Neural cell (in vitro differentiated cells): ENCODE results near the gene TRAPPC5. TPM values are rescaled to one million over a fixed set of nuclear protein-coding genes. Genes with fewer than 3 reads are reported as not detected.

Experiments
- H2AFZ ChIP-seq: fragments of 200-600, 300-800 bp; sonication (generic), shearing (Covaris generic); 2 replicates; pipeline ENCODE4 v1.6.0; 2014; ENCODE audit warnings: low read depth, mild to moderate bottlenecking, antibody characterized with exemption, low read length, moderate library complexity
- H3F3A ChIP-seq: fragments of 200-600 bp; shearing (Covaris generic); 2 replicates; pipeline ENCODE4 v1.6.1; 2016; ENCODE audit warnings: mild to moderate bottlenecking, moderate library complexity, mixed read lengths, antibody characterized with exemption, low read length; ENCODE audit not compliant: insufficient read depth, poor library complexity, severe bottlenecking
- H3K27ac ChIP-seq: fragments of 200-600, 300-800 bp; sonication (generic), shearing (Covaris generic); 2 replicates; pipeline ENCODE4 v1.5.1; 2014; ENCODE audit warnings: mild to moderate bottlenecking, low read length, moderate library complexity
- H3K27me3 ChIP-seq: fragments of 300-800, 200-600 bp; sonication (generic), shearing (Covaris generic); 2 replicates; pipeline ENCODE4 v1.6.0; 2014; ENCODE audit warnings: mild to moderate bottlenecking, low read depth, low read length, moderate library complexity; ENCODE audit not compliant: insufficient read depth
- H3K36me3 ChIP-seq: fragments of 300-800, 200-600 bp; sonication (generic), shearing (Covaris generic); 2 replicates; pipeline ENCODE4 v1.5.1; 2014; ENCODE audit warnings: mild to moderate bottlenecking, antibody characterized with exemption, low read length, moderate library complexity; ENCODE audit not compliant: insufficient read depth
- H3K4me2 ChIP-seq: fragments of 300-800, 200-600 bp; sonication (generic), shearing (Covaris generic); 2 replicates; pipeline ENCODE4 v1.6.0; 2014; ENCODE audit warnings: mild to moderate bottlenecking, low read length
- H3K4me3 ChIP-seq: fragments of 300-800, 200-600 bp; sonication (generic), shearing (Covaris generic); 2 replicates; pipeline ENCODE4 v1.5.1; 2014; ENCODE audit warnings: mild to moderate bottlenecking, low read length, moderate library complexity
- H3K79me2 ChIP-seq: fragments of 200-600 bp; shearing (Covaris generic); replicated peaks from 2 replicates; pipeline ENCODE4 v1.6.0; 2014; ENCODE audit warnings: mild to moderate bottlenecking, low read length, moderate library complexity; ENCODE audit not compliant: insufficient read depth
- H3K9ac ChIP-seq: fragments of 300-800, 200-600 bp; sonication (generic), shearing (Covaris generic); 2 replicates; pipeline ENCODE4 v1.6.1; 2016; ENCODE audit warnings: mild to moderate bottlenecking, low read length, mixed read lengths
- H3K9me2 ChIP-seq: fragments of 200-600 bp; shearing (Covaris generic); 2 replicates; pipeline ENCODE4 v1.6.1; 2016; ENCODE audit warnings: mild to moderate bottlenecking, low read length, mixed read lengths; ENCODE audit not compliant: insufficient read depth
- H3K9me3 ChIP-seq: fragments of 200-600, 300-800 bp; sonication (generic), shearing (Covaris generic); 2 replicates; pipeline ENCODE4 v1.6.1; 2016; ENCODE audit warnings: mild to moderate bottlenecking, mixed run types, low read length, moderate library complexity, mixed read lengths
- H4K20me1 ChIP-seq: fragments of 200-600 bp; shearing (Covaris generic); 2 replicates; pipeline ENCODE4 v1.6.1; 2016; ENCODE audit warnings: mild to moderate bottlenecking, mixed run types; ENCODE audit not compliant: insufficient read depth
- EP300 ChIP-seq: fragments of 450-650 bp; conservative IDR thresholded peaks from 2 replicates; pipeline ENCODE4 v1.6.1; 2014; ENCODE audit warnings: antibody characterized with exemption, mild to moderate bottlenecking, moderate library complexity; ENCODE audit not compliant: poor library complexity, severe bottlenecking
- EZH2 ChIP-seq: fragments of 200-600, 300-800 bp; shearing (Covaris generic), sonication (generic); IDR thresholded peaks from 2 replicates; pipeline ENCODE4 v1.6.1; 2014; ENCODE audit warnings: antibody characterized with exemption, low read length, borderline replicate concordance, mild to moderate bottlenecking; ENCODE audit not compliant: insufficient read depth, poor library complexity, severe bottlenecking
- MXI1 ChIP-seq: fragments of 450-650 bp; conservative IDR thresholded peaks from 2 replicates; pipeline ENCODE4 v1.6.1; 2014; ENCODE audit warnings: antibody characterized with exemption, mild to moderate bottlenecking; ENCODE audit not compliant: poor library complexity, severe bottlenecking
- POLR2AphosphoS5 ChIP-seq: IDR thresholded peaks from 2 replicates; pipeline ENCODE4 v1.6.1; 2012
- RAD21 ChIP-seq: fragments of 450-650 bp; conservative IDR thresholded peaks from 2 replicates; pipeline ENCODE4 v1.6.1; 2014; ENCODE audit warnings: antibody characterized with exemption, mild to moderate bottlenecking, moderate library complexity
- SMC3 ChIP-seq: fragments of 450-650 bp; conservative IDR thresholded peaks from 2 replicates; pipeline ENCODE4 v1.6.1; 2014; ENCODE audit warnings: antibody characterized with exemption, mild to moderate bottlenecking, moderate library complexity; ENCODE audit not compliant: poor library complexity
- TAF1 ChIP-seq: IDR thresholded peaks from 2 replicates; pipeline ENCODE4 v1.6.1; 2012; ENCODE audit warnings: low read depth
- polyA minus RNA-seq: library from RNA; depleted of rRNA, polyadenylated mRNA; stranded (reverse); fragments of >200 nt; gene quantifications from 2 replicates; pipeline ENCODE4 v1.2.3, GENCODE V29; 2014
- polyA plus RNA-seq: library from polyadenylated mRNA; depleted of rRNA; stranded (reverse); fragments of >200 nt; gene quantifications from 2 replicates; pipeline ENCODE4 v1.2.3, GENCODE V29; 2014
- TF ChIP-seq, protein P1 (sequence below): fragments of 450-650 bp; IDR thresholded peaks from 2 replicates; pipeline ENCODE4 v1.5.1; 2014; ENCODE audit warnings: antibody characterized with exemption, mild to moderate bottlenecking, moderate library complexity; ENCODE audit not compliant: poor library complexity, severe bottlenecking
- TF ChIP-seq, protein P2 (sequence below): IDR thresholded peaks from 2 replicates; pipeline ENCODE4 v1.6.1; 2012; ENCODE audit warnings: borderline replicate concordance

TRAPPC5 gene
- polyA plus RNA-seq (88.5 and 113 TPM in 2 replicates), polyA minus RNA-seq (18.0 and 23.4 TPM in 2 replicates)

DNA sequence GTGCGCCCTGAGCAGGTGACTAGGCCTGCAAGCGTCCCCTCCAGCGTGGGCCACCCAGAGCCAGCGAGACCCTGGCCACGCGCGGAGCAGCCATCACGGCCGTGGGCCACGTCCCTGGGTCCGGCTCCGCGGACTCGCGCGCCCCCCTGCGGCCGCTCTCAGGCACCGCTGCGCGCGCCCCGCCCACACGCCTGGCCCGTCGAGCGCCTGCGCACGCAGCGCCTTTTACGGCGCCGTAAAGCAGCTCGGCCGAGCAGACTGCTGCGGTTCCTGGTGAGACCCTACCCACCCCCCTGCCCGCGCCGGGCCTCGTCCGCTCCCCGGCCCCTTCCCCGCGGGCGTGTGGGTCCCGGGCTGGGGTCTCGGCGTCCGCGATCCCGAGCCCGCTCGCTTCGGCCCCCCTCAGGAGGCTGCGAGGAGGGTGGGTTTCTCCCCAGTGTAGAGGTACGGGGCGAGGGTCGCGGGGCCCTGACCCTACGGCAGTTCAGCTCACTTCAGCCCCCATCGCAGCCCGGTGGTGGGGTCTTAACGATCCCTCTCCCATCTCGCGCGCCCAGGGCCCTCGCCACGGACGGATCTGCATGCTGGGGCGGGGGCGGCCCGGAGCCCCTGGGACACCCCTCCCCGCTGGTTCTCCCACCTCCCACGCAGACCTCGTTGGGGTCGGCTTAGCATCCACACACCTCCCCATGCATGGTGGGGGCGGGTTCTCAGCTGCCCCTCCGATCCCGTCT, at the start of gene TRAPPC5:
Gene TRAPPC5 (plus strand): TSS at position 228 of the 734 bp plus-strand sequence. CDS start 1,421 bp downstream, outside the sequence.
- H3K9me3 ChIP-seq, result no peaks in the 10 kb centered on the region
- peaks cover 8% of the 10 kb centered on the region for H3K79me2 ChIP-seq
- H3K36me3 ChIP-seq, result no peaks in the 10 kb centered on the region
- peak within 1 kb of the TSS; percentile 11 for H3K4me2 ChIP-seq
- TF ChIP-seq POLR2AphosphoS5, result peak; percentile 84
- TF ChIP-seq, protein P1, sequence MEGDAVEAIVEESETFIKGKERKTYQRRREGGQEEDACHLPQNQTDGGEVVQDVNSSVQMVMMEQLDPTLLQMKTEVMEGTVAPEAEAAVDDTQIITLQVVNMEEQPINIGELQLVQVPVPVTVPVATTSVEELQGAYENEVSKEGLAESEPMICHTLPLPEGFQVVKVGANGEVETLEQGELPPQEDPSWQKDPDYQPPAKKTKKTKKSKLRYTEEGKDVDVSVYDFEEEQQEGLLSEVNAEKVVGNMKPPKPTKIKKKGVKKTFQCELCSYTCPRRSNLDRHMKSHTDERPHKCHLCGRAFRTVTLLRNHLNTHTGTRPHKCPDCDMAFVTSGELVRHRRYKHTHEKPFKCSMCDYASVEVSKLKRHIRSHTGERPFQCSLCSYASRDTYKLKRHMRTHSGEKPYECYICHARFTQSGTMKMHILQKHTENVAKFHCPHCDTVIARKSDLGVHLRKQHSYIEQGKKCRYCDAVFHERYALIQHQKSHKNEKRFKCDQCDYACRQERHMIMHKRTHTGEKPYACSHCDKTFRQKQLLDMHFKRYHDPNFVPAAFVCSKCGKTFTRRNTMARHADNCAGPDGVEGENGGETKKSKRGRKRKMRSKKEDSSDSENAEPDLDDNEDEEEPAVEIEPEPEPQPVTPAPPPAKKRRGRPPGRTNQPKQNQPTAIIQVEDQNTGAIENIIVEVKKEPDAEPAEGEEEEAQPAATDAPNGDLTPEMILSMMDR, result peak; percentile 100
- peak; percentile 70 for TF ChIP-seq TAF1
- TF ChIP-seq EZH2, result no peak
- TF ChIP-seq EP300, result peak; percentile 68
- TF ChIP-seq, protein P2, sequence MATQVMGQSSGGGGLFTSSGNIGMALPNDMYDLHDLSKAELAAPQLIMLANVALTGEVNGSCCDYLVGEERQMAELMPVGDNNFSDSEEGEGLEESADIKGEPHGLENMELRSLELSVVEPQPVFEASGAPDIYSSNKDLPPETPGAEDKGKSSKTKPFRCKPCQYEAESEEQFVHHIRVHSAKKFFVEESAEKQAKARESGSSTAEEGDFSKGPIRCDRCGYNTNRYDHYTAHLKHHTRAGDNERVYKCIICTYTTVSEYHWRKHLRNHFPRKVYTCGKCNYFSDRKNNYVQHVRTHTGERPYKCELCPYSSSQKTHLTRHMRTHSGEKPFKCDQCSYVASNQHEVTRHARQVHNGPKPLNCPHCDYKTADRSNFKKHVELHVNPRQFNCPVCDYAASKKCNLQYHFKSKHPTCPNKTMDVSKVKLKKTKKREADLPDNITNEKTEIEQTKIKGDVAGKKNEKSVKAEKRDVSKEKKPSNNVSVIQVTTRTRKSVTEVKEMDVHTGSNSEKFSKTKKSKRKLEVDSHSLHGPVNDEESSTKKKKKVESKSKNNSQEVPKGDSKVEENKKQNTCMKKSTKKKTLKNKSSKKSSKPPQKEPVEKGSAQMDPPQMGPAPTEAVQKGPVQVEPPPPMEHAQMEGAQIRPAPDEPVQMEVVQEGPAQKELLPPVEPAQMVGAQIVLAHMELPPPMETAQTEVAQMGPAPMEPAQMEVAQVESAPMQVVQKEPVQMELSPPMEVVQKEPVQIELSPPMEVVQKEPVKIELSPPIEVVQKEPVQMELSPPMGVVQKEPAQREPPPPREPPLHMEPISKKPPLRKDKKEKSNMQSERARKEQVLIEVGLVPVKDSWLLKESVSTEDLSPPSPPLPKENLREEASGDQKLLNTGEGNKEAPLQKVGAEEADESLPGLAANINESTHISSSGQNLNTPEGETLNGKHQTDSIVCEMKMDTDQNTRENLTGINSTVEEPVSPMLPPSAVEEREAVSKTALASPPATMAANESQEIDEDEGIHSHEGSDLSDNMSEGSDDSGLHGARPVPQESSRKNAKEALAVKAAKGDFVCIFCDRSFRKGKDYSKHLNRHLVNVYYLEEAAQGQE, result peak; percentile 78
- TF ChIP-seq MXI1, result peak; percentile 73
- TF ChIP-seq RAD21, result peak; percentile 97
- TF ChIP-seq SMC3, result peak; percentile 92
- H2AFZ ChIP-seq, result peak within 1 kb of the TSS; percentile 56
- no peaks in the 10 kb centered on the region for H4K20me1 ChIP-seq
- no peaks in the 10 kb centered on the region for H3K27me3 ChIP-seq
- peak within 1 kb of the TSS; percentile 100 for H3K4me3 ChIP-seq
- H3F3A ChIP-seq, result no peaks in the 10 kb centered on the region
- H3K27ac ChIP-seq, result peak within 1 kb of the TSS; percentile 64
- H3K9ac ChIP-seq, result peak within 1 kb of the TSS; percentile 86
- no peaks in the 10 kb centered on the region for H3K9me2 ChIP-seq

DNA sequence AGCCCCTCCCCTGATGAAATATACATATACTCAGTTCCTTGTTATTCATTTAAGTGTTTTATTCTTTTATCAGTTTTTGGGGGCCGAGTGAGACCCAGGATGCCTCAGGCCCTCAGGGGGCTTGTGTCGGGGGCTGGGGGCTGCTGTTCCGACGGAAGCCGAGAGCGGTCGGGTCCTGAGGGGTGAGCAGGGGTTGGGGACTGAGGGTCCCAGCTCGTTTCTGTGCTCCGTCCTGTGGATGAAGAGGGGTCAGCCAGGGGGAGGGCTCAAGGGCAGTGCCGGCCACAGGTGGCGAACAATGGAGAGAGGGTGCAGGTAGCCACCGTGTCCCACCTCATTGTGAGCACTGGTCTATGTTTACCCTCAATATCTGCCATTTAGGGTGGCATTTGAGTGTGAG, 49.1 kb upstream of the TRAPPC5 start:
- H4K20me1 ChIP-seq, result no peaks in the 10 kb centered on the region
- no peak for TF ChIP-seq EZH2
- no peak for TF ChIP-seq EP300
- TF ChIP-seq, protein P2, result no peak
- no peak for TF ChIP-seq POLR2AphosphoS5
- no peak for TF ChIP-seq SMC3
- TF ChIP-seq, protein P1, result no peak
- TF ChIP-seq MXI1, result no peak
- no peak for TF ChIP-seq TAF1
- TF ChIP-seq RAD21, result no peak
- H3F3A ChIP-seq, result no peaks in the 10 kb centered on the region
- peaks cover 33% of the 10 kb centered on the region for H3K79me2 ChIP-seq
- H3K27ac ChIP-seq, result no peak overlapping the region
- H3K36me3 ChIP-seq, result no peaks in the 10 kb centered on the region
- H3K9me2 ChIP-seq, result no peaks in the 10 kb centered on the region
- no peaks in the 10 kb centered on the region for H3K9me3 ChIP-seq
- H3K4me3 ChIP-seq, result no peak overlapping the region
- H3K4me2 ChIP-seq, result no peak overlapping the region
- peaks cover 6% of the 10 kb centered on the region for H3K27me3 ChIP-seq
- no peak overlapping the region for H3K9ac ChIP-seq
- no peak overlapping the region for H2AFZ ChIP-seq
